Common myeloid progenitor, CD34-positive (primary cell): ENCODE results near the gene PNMT.
A peak's percentile ranks its signal among the peaks of the same experiment; 100 is the strongest.

ENCODE experiments used
- CTCF ChIA-PET: fragments of 350-600 bp; sonication (Branson Sonifier 250); formaldehyde crosslinking; loops from one replicate; lab custom pipeline; 2021; ENCODE audit warnings: antibody characterized with exemption; lab: Charles Lee
- POLR2A ChIA-PET: fragments of 350-600 bp; sonication (Branson Sonifier 250); formaldehyde crosslinking; loops from one replicate; lab custom pipeline; 2021; ENCODE audit warnings: antibody characterized with exemption; lab: Charles Lee
- DNase-seq, 3 donors: peaks; one replicate each; pipeline versions ENCODE4 v3.0.0 to v3.0.0-alpha.2; 2013
- H3K27ac ChIP-seq, 2 experiments: 1 replicate in 1 of 2; 2 replicates in 1 of 2; pipeline ENCODE4 v1.7.0; 2013; ENCODE audit warnings: inconsistent platforms in 2 of 2, low read length in 2 of 2, mild to moderate bottlenecking in 2 of 2, low read depth in 1 of 2, moderate library complexity in 1 of 2; ENCODE audit not compliant: severe bottlenecking in 2 of 2, insufficient read depth in 1 of 2, poor library complexity in 1 of 2
- H3K27me3 ChIP-seq, 5 experiments: replicated peaks in 2 of 5; 1 replicate in 3 of 5; 2 replicates in 2 of 5; pipeline versions ENCODE4 v1.6.1 to v1.7.0; 2013; ENCODE audit warnings: low read length in 4 of 5, mild to moderate bottlenecking in 2 of 5, moderate library complexity in 2 of 5, inconsistent platforms in 1 of 5; ENCODE audit not compliant: insufficient read depth in 5 of 5, control insufficient read depth in 4 of 5
- H3K36me3 ChIP-seq, 4 experiments: 1 replicate in 2 of 4; 2 replicates in 2 of 4; pipeline versions ENCODE4 v1.6.1 to v1.7.0; 2013; ENCODE audit warnings: low read length in 3 of 4, control low read depth in 1 of 4, mild to moderate bottlenecking in 1 of 4; ENCODE audit not compliant: control insufficient read depth in 4 of 4, insufficient read depth in 4 of 4
- H3K4me1 ChIP-seq, 4 experiments: 1 replicate in 3 of 4; 2 replicates in 1 of 4; pipeline versions ENCODE4 v1.6.1 to v1.7.1; 2013; ENCODE audit warnings: low read length in 3 of 4, mild to moderate bottlenecking in 3 of 4, control low read depth in 1 of 4, inconsistent platforms in 1 of 4, moderate library complexity in 1 of 4; ENCODE audit not compliant: control insufficient read depth in 4 of 4, insufficient read depth in 4 of 4; ENCODE audit errors: control extremely low read depth in 1 of 4
- H3K4me3 ChIP-seq, 7 experiments: 1 replicate in 4 of 7; 2 replicates in 3 of 7; pipeline versions ENCODE4 v1.5.1 to v1.7.0; 2013; ENCODE audit warnings: mild to moderate bottlenecking in 7 of 7, low read length in 6 of 7, moderate library complexity in 6 of 7, inconsistent platforms in 2 of 7, low read depth in 2 of 7, control low read depth in 1 of 7; ENCODE audit not compliant: insufficient read depth in 4 of 7, control insufficient read depth in 1 of 7; ENCODE audit errors: extremely low read depth in 1 of 7
- H3K9me3 ChIP-seq, 5 experiments: 1 replicate in 4 of 5; 2 replicates in 1 of 5; pipeline versions ENCODE4 v1.6.1 to v1.7.1; 2013; ENCODE audit warnings: low read length in 4 of 5, mild to moderate bottlenecking in 2 of 5, inconsistent platforms in 1 of 5, low read depth in 1 of 5, moderate library complexity in 1 of 5; ENCODE audit not compliant: control insufficient read depth in 4 of 5, insufficient read depth in 2 of 5; ENCODE audit errors: control extremely low read depth in 1 of 5
- WGBS: methylation state at CpG from one replicate; pipeline ENCODE4 v1.1.5; 2013; ENCODE audit not compliant: insufficient coverage; 5-methylcytosine and 5-hydroxymethylcytosine counted together

PNMT gene

DNA sequence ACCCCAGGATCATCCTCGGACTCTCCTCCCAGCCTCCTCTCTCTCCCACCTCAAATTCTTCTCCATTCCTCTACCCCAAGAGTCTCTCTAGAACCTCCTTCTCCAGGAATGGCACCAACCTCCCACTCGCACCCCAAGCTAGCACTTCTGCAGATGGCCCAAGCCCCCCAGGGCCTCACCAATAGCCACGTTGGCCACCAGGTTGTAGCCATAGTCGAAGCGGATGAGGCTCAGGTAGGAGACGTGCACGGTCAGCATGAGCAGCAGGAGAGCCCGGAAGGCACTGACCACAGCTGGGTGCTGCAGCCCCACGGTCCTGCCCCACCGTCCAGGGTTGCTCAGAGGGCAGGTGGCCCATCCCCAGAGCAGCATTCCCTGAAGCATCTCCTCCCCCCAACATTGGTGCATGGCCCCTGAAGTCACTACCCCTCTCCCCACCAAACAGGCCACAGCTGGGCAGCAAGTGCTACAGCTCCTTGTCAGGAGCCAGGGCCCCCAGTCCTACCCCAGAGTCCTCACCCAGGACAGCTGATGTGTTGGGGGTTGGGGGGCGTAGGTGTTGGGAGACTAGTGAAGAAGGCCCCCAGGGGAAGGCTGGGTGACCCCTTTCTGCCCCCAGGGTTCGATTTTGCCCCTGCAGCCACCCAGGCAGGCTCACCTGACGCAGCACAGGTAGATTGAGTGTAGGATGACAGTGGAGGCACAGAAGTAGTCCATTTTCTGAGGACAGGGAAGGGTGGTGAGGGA lies 5.3 kb downstream of the PNMT start:
- 81% methylated on average over 11 of the region's 13 CpGs for WGBS
- ChIA-PET POLR2A (interaction anchor here (0.6 to 1.1 kb wide), 2 partner anchors 50 to 57 kb away, joined by 3 to 4 read pairs; no protein-coding TSS in a partner anchor), CTCF (interaction anchor here (0.6 to 22.5 kb wide), 8 partner anchors 8 to 595 kb away, joined by 3 to 445 read pairs (median 6); partner anchors contain the start of genes PGAP3 and PPP1R1B)
- Histone ChIP-seq H3K27me3 (peaks cover 0 to 21% (median 6%) of the 10 kb centered on the region in 5 experiments), H3K36me3 (no peaks in the 10 kb centered on the region), H3K4me3 (no peak overlapping the region), H3K27ac (no peak overlapping the region), H3K9me3 (no peaks in the 10 kb centered on the region), H3K4me1 (peaks cover 4 to 44% (median 29%) of the 10 kb centered on the region in 4 experiments)
- DNase-seq: no peak

- ChIA-PET POLR2A (no interaction called here), CTCF (interaction anchor here (2.0 to 22.5 kb wide), 4 partner anchors 11 to 48 kb away, joined by 9 to 445 read pairs (median 82); partner anchors contain the start of genes PGAP3 and PPP1R1B)
- WGBS: 95% methylated on average over 4 of the region's 5 CpGs
Observed at GRCh38 chr17:39674179-39674578, 5.9 kb downstream of the PNMT start.

GRCh38 chr17:39674702-39675389 lies 6.6 kb downstream of the PNMT start:
- ChIA-PET POLR2A (no interaction called here), CTCF (interaction anchor here (1.2 to 22.5 kb wide), 4 partner anchors 9 to 55 kb away, joined by 5 to 445 read pairs (median 91); partner anchors contain the start of genes MIEN1, PPP1R1B and TCAP)
- Histone ChIP-seq H3K36me3 (no peaks in the 10 kb centered on the region), H3K27me3 (peaks cover 0 to 14% (median 4%) of the 10 kb centered on the region in 5 experiments), H3K27ac (no peak overlapping the region), H3K4me1 (peaks cover 9 to 53% (median 37%) of the 10 kb centered on the region in 4 experiments), H3K9me3 (no peaks in the 10 kb centered on the region), H3K4me3 (no peak overlapping the region)
- no peak for DNase-seq
- 64% methylated on average over 6 of the region's 11 CpGs for WGBS

More at GRCh38 chr17:39674179-39674578, 5.9 kb downstream of the PNMT start:
- Histone ChIP-seq H3K36me3 (no peaks in the 10 kb centered on the region), H3K27me3 (peaks cover 0 to 18% (median 6%) of the 10 kb centered on the region in 5 experiments), H3K4me3 (no peak overlapping the region), H3K9me3 (no peaks in the 10 kb centered on the region), H3K4me1 (peaks cover 8 to 46% (median 30%) of the 10 kb centered on the region in 4 experiments), H3K27ac (no peak overlapping the region)
- no peak for DNase-seq

DNA sequence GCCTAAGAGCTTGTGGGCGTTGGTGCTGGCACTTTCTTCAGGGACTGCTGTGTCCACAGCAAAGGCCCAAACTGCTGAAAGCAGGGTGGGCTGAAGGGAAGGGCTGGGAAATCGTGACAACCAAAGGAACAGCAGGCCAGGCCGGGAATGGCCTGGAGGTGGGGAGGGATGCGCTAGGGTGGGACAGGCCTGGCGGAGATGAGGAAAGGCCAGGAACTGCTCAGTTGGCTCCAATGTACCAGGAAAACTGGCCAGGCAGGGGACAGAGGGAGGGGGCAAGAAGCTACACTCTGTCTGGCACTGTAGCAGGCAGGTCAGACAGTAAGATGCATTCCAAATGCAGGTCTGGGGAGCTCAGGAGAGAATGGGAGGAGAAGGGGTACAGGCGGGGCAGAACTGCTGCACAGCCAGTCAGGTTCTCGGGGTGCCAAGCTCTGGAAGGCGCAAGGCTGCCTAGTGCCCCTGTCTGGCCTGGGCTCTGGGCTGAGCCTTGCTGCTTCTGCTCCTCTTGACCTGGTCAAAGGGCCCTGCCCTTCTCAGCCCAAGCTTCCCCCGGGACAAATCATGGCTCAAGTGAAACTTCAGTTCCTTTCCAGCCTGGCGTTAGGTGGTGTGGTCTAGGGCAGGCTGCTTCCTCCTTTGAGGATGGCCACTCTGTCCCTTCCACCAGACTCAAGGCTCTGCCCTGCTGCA lies 7.3 kb downstream of the PNMT start:
- CTCF ChIA-PET: interaction anchor here (1.2 to 22.5 kb wide), 4 partner anchors 10 to 54 kb away, joined by 5 to 445 read pairs (median 91); partner anchors contain the start of genes MIEN1, PPP1R1B and TCAP
- Histone ChIP-seq H3K27ac (no peak overlapping the region), H3K36me3 (no peaks in the 10 kb centered on the region), H3K9me3 (no peaks in the 10 kb centered on the region), H3K27me3 (peaks cover 0 to 8% (median 4%) of the 10 kb centered on the region in 5 experiments), H3K4me3 (no peak overlapping the region), H3K4me1 (peaks cover 9 to 60% (median 44%) of the 10 kb centered on the region in 4 experiments)
- POLR2A ChIA-PET: interaction anchor here (0.8 kb wide), 1 partner anchor 25 kb away, joined by 3 read pairs; no protein-coding TSS in a partner anchor
- DNase-seq: no peak
- 87% methylated on average over 9 of the region's 10 CpGs for WGBS

- 40% methylated on average over 3 of the region's 7 CpGs for WGBS
- no peak overlapping the region for H3K4me3 ChIP-seq
- POLR2A ChIA-PET: interaction anchor here (0.8 kb wide), 1 partner anchor 24 kb away, joined by 3 read pairs; no protein-coding TSS in a partner anchor
- peak; percentile 30 to 69 (median 62) for DNase-seq
- CTCF ChIA-PET: interaction anchor here (1.2 to 22.5 kb wide), 4 partner anchors 11 to 54 kb away, joined by 5 to 445 read pairs (median 91); partner anchors contain the start of genes MIEN1, PPP1R1B and TCAP
- H3K27ac ChIP-seq: no peak overlapping the region
- H3K36me3 ChIP-seq: no peaks in the 10 kb centered on the region
- H3K4me1 ChIP-seq: peaks cover 9 to 62% (median 45%) of the 10 kb centered on the region in 4 experiments
- no peaks in the 10 kb centered on the region for H3K9me3 ChIP-seq
- peaks cover 0 to 4% (median 1%) of the 10 kb centered on the region in 5 experiments for H3K27me3 ChIP-seq
Observed at GRCh38 chr17:39676198-39676819, 8.1 kb downstream of the PNMT start.

DNA sequence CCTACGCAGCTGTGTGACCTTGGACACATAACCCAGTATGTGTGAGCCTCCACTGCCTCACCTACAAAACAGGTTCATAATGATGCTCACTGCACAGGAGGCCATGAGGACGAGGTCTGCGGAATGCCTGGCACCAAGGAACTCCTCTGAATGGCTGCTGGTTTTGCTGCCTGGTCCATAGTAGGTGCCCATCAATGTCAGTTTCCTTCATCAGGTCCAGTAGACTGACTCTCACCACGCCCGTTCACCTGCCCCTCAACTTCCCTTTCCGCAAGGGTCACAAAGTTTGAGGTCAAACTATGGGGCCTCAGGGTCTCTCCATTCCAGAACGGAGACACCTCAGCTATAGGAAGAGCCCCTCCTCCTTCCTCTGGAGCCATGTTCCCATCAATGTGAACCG lies 8.8 kb downstream of the PNMT start:
- POLR2A ChIA-PET: no interaction called here
- 73% methylated on average over 5 of the region's 8 CpGs for WGBS

More for the DNA sequence above, 8.8 kb downstream of the PNMT start:
- CTCF ChIA-PET: interaction anchor here (0.7 to 22.5 kb wide), 6 partner anchors 8 to 52 kb away, joined by 3 to 445 read pairs (median 25); partner anchors contain the start of genes PNMT, PPP1R1B and TCAP
- peaks cover 9 to 56% (median 43%) of the 10 kb centered on the region in 4 experiments for H3K4me1 ChIP-seq
- DNase-seq: no peak
- H3K36me3 ChIP-seq: no peaks in the 10 kb centered on the region
- no peak overlapping the region for H3K27ac ChIP-seq
- H3K9me3 ChIP-seq: no peaks in the 10 kb centered on the region
- H3K4me3 ChIP-seq: no peak overlapping the region
- no peaks in the 10 kb centered on the region for H3K27me3 ChIP-seq
